ENCODE data around the gene MTHFD2L. TPM values are rescaled to one million over a fixed set of nuclear protein-coding genes. Genes with fewer than 3 reads are reported as not detected.

The MTHFD2L gene
- total RNA-seq, 1 experiment from 2014 or later: 11.6 TPM

DNA sequence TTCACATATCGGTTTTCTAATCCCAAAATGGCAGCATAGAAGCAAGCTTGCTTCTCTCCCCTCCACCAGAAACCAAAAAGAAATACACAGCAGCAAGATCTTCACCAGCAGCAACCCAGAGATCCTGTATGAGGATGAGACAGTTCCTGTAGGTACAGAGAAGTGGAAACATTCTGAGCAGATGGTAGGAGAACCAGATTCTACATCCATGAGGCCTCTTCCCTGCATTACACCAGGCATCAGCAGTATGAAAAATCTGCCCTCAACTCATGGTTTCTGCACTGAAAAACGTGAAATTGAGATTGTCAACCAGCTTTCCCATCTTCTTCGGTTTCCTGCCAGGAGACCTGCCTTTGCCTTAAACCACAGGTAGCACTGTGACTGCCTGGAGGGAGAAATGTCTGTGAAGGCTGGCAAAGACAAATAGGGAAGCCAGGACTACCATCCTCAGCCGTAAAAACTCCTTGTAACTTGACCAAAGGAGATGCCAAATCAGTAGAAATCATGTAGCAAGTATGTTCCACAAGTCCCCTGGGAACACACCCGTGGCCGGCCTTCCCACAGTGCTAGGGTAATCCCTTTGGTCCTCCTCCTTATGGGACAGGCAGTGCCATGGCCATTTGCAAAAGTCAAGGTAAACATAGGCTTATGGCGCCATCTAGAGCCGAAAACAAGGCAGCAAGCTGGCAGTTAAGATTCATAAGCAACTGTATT is 24.0 kb upstream of the MTHFD2L start:
- H3K9me3 Mint-ChIP-seq: peaks cover 35 to 48% of the 10 kb centered on the region in 2 experiments
- Histone ChIP-seq H2AK5ac (ENCODE audit: insufficient read length, low read length) (no peak overlapping the region), H3K27me3 (ENCODE audit: insufficient read depth, low read length) (no peaks in the 10 kb centered on the region), H4K5ac (ENCODE audit: insufficient read length, low read depth, low read length) (no peak overlapping the region), H3K18ac (ENCODE audit: insufficient read length, low read depth, low read length) (no peak overlapping the region), H3K79me2 (ENCODE audit: insufficient read depth, low read length) (no peaks in the 10 kb centered on the region), H3K27ac (ENCODE audit: insufficient read length, low read depth, low read length) (no peak overlapping the region), H3K9ac (ENCODE audit: extremely low read depth, insufficient read length, low read length) (no peak overlapping the region), H3K14ac (ENCODE audit: insufficient read depth, low read length) (no peak overlapping the region), H3K23me2 (ENCODE audit: insufficient read length, low read depth, low read length, poor library complexity, severe bottlenecking) (no peaks in the 10 kb centered on the region), H4K8ac (replicated peaks; ENCODE audit: insufficient read length, low read depth, low read length) (no peak overlapping the region), H3K79me1 (ENCODE audit: insufficient read depth, low read depth, low read length, poor library complexity, severe bottlenecking) (no peaks in the 10 kb centered on the region), H3K56ac (ENCODE audit: insufficient read length, low read depth, low read length) (no peak overlapping the region), H3K23ac (ENCODE audit: insufficient read length, low read depth, low read length) (no peak overlapping the region), H4K91ac (ENCODE audit: insufficient read length, low read depth, low read length) (no peak overlapping the region), H2AFZ (ENCODE audit: low read length) (no peak overlapping the region), H4K20me1 (ENCODE audit: control insufficient read depth, insufficient read depth, insufficient read length) (no peaks in the 10 kb centered on the region), H2BK120ac (ENCODE audit: low read depth, low read length, poor library complexity, severe bottlenecking) (no peak overlapping the region), H2BK15ac (ENCODE audit: low read depth, low read length) (no peak overlapping the region), H2BK20ac (ENCODE audit: low read depth, low read length, poor library complexity, severe bottlenecking) (no peak overlapping the region), H3T11ph (ENCODE audit: low read length) (no peak overlapping the region), H2BK5ac (ENCODE audit: insufficient read length, low read length) (no peak overlapping the region), H2BK12ac (ENCODE audit: insufficient read length, low read depth, low read length) (no peak overlapping the region), H3K4ac (ENCODE audit: low read depth, low read length) (no peak overlapping the region), H3K4me1 (ENCODE audit: insufficient read depth, low read length) (no peaks in the 10 kb centered on the region), H3K9me3 (ENCODE audit: control insufficient read depth, low read depth, low read length) (no peaks in the 10 kb centered on the region), H3K4me2 (ENCODE audit: insufficient read depth, insufficient read length, low read length) (no peak overlapping the region)
- peak; percentile 72 for DNase-seq
- WGBS (ENCODE audit: extremely low coverage, insufficient read length, low lambda C conversion rate): no CpG with 5 or more reads among the region's 8 CpGs
- no peak overlapping the region for H3K27ac Mint-ChIP-seq
- H3K4me1 Mint-ChIP-seq: peaks cover 6 to 9% of the 10 kb centered on the region in 2 experiments
- TF ChIP-seq, protein P1, sequence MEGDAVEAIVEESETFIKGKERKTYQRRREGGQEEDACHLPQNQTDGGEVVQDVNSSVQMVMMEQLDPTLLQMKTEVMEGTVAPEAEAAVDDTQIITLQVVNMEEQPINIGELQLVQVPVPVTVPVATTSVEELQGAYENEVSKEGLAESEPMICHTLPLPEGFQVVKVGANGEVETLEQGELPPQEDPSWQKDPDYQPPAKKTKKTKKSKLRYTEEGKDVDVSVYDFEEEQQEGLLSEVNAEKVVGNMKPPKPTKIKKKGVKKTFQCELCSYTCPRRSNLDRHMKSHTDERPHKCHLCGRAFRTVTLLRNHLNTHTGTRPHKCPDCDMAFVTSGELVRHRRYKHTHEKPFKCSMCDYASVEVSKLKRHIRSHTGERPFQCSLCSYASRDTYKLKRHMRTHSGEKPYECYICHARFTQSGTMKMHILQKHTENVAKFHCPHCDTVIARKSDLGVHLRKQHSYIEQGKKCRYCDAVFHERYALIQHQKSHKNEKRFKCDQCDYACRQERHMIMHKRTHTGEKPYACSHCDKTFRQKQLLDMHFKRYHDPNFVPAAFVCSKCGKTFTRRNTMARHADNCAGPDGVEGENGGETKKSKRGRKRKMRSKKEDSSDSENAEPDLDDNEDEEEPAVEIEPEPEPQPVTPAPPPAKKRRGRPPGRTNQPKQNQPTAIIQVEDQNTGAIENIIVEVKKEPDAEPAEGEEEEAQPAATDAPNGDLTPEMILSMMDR (conservative IDR thresholded peaks at IDR 0.05): peak; percentile 93
- peaks cover 10 to 35% (median 25%) of the 10 kb centered on the region in 3 experiments; a peak in 6 of 7 replicates for H3K36me3 Mint-ChIP-seq (ENCODE audit: insufficient read depth in 1 of 3, low read depth in 3 of 3)
- H3K27me3 Mint-ChIP-seq (ENCODE audit: low read depth): no peaks in the 10 kb centered on the region
- no peak overlapping the region for H3K4me3 Mint-ChIP-seq

All from H9 (cell line).